Suprapubic skin (tissue), 4 donors: Measurements from ENCODE around the gene TGFBR2.

Experiments
- EP300 ChIP-seq: sonication (generic); formaldehyde crosslinking; IDR thresholded peaks from one replicate; pipeline ENCODE4 v1.6.1; 2017; ENCODE audit warnings: antibody characterized with exemption
- POLR2AphosphoS5 ChIP-seq, 3 donors: sonication (generic); formaldehyde crosslinking; IDR thresholded peaks; one replicate each; pipeline ENCODE4 v1.6.1; 2017; ENCODE audit warnings: antibody characterized with exemption in 3 of 3
- TF ChIP-seq, protein P1 (sequence below), 2 donors: fragments of 200-600 bp in 1 of 2; fragments of 450-650 bp in 1 of 2; sonication (generic) in 1 of 2; IDR thresholded peaks; one replicate each; pipeline ENCODE4 v1.5.1; 2016 to 2019; ENCODE audit warnings: antibody characterized with exemption in 2 of 2, mild to moderate bottlenecking in 1 of 2, moderate library complexity in 1 of 2

DNA sequence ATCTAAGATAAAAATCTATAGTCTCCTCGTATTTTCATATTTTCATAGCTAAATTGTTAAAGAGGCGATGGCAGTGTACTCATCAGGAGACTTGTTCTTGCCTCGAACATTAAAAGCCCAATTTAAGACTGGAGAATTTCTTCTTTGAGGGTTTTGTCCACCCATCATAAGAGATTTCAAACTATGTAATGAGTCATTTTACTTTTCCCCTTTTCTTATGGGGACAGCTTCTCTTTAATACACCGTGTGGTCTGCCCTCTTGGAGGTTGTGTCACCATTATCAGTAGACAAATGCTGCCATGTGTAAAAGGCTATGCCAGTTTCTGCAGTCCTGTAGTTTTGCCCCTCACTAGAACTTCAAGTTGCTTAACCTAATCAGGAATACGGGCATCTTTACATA, 16.9 kb downstream of the TGFBR2 start:
- TF ChIP-seq EP300: no peak
- TF ChIP-seq POLR2AphosphoS5 (IDR thresholded peaks at IDR 0.05): no peak
- TF ChIP-seq, protein P1, sequence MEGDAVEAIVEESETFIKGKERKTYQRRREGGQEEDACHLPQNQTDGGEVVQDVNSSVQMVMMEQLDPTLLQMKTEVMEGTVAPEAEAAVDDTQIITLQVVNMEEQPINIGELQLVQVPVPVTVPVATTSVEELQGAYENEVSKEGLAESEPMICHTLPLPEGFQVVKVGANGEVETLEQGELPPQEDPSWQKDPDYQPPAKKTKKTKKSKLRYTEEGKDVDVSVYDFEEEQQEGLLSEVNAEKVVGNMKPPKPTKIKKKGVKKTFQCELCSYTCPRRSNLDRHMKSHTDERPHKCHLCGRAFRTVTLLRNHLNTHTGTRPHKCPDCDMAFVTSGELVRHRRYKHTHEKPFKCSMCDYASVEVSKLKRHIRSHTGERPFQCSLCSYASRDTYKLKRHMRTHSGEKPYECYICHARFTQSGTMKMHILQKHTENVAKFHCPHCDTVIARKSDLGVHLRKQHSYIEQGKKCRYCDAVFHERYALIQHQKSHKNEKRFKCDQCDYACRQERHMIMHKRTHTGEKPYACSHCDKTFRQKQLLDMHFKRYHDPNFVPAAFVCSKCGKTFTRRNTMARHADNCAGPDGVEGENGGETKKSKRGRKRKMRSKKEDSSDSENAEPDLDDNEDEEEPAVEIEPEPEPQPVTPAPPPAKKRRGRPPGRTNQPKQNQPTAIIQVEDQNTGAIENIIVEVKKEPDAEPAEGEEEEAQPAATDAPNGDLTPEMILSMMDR (IDR thresholded peaks at IDR 0.05): no peak
